K562 (cell line): ENCODE data around the gene TPD52L2. TPM values are rescaled to one million over a fixed set of nuclear protein-coding genes. Genes with fewer than 3 reads are reported as not detected.

ENCODE experiments used
- CBFA2T3 ChIP-seq: fragments of 450-650 bp; IDR thresholded peaks from 2 replicates; pipeline ENCODE4 v1.6.1; 2017
- CBX2 ChIP-seq: fragments of 200-600 bp; sonication (generic); IDR thresholded peaks from one replicate; pipeline ENCODE4 v1.6.1; 2012; ENCODE audit warnings: mild to moderate bottlenecking, low read length, inconsistent platforms; ENCODE audit not compliant: insufficient read depth, poor library complexity, severe bottlenecking
- CBX8 ChIP-seq: fragments of 200-600 bp; sonication (generic); IDR thresholded peaks from 2 replicates; pipeline ENCODE4 v1.6.1; 2012; ENCODE audit warnings: borderline replicate concordance, mixed run types, low read depth, mild to moderate bottlenecking, moderate library complexity, mixed read lengths, low read length, control low read depth, inconsistent platforms; ENCODE audit not compliant: poor library complexity, severe bottlenecking; ENCODE audit errors: extremely low read depth
- GABPB2 ChIP-seq: fragments of 250-450 bp; sonication (Bioruptor Pico); conservative IDR thresholded peaks from 2 replicates; pipeline ENCODE4 v1.5.1; 2021; ENCODE audit warnings: mild to moderate bottlenecking
- GATA2 ChIP-seq: sonication (generic); formaldehyde crosslinking; IDR thresholded peaks from 2 replicates; pipeline ENCODE4 v1.4.0; 2020; ENCODE audit warnings: mild to moderate bottlenecking, missing genetic modification reagents
- HOXB6 ChIP-seq: fragments of 250-450 bp; sonication (Bioruptor Pico); IDR thresholded peaks from 2 replicates; pipeline ENCODE4 v1.5.1; 2022; ENCODE audit warnings: mild to moderate bottlenecking, borderline replicate concordance
- KAT8 ChIP-seq: fragments of 450-650 bp; IDR thresholded peaks from 2 replicates; pipeline ENCODE4 v1.6.1; 2016; ENCODE audit warnings: low read depth, mild to moderate bottlenecking
- KDM2B ChIP-seq: fragments of 250-450 bp; sonication (Bioruptor Pico); IDR thresholded peaks from 2 replicates; pipeline ENCODE4 v1.8.0; 2021; ENCODE audit warnings: mild to moderate bottlenecking, moderate library complexity
- MAFG ChIP-seq: fragments of 450-650 bp; conservative IDR thresholded peaks from 2 replicates; pipeline ENCODE4 v1.6.1; 2016; ENCODE audit warnings: missing genetic modification characterization, missing compliant biosample characterization
- NR2C2 ChIP-seq, 2 experiments: fragments of 200-800 bp in 1 of 2; sonication (Bioruptor generic) in 1 of 2; sonication (generic) in 1 of 2; formaldehyde crosslinking in 1 of 2; IDR thresholded peaks; 2 replicates each; pipeline versions ENCODE4 v1.6.1 to v1.8.0; 2016 to 2022; ENCODE audit warnings: mild to moderate bottlenecking in 1 of 2, missing compliant biosample characterization in 1 of 2, missing genetic modification characterization in 1 of 2, missing genetic modification reagents in 1 of 2
- POLR2A ChIP-seq: fragments of 450-650 bp; conservative IDR thresholded peaks from 2 replicates; pipeline ENCODE4 v1.6.1; 2016
- RCOR1 ChIP-seq, 2 experiments: IDR thresholded peaks; 2 replicates each; pipeline ENCODE4 v1.6.1; 2012; ENCODE audit warnings: low read depth in 2 of 2, low read length in 2 of 2, borderline replicate concordance in 1 of 2, improper control_type of control experiment in 1 of 2
- SUPT5H ChIP-seq: fragments of 450-650 bp; IDR thresholded peaks from 2 replicates; pipeline ENCODE4 v1.6.1; 2016
- TEAD4 ChIP-seq, 2 experiments: sonication (generic) in 1 of 2; formaldehyde crosslinking in 1 of 2; IDR thresholded peaks; 2 replicates each; pipeline versions ENCODE4 v1.6.1 to v1.8.0; 2012 to 2022; ENCODE audit warnings: borderline replicate concordance in 1 of 2, inconsistent platforms in 1 of 2, low read length in 1 of 2, mild to moderate bottlenecking in 1 of 2, missing genetic modification reagents in 1 of 2
- XRCC5 ChIP-seq: fragments of 200-400 bp; formaldehyde crosslinking; IDR thresholded peaks from 2 replicates; pipeline ENCODE4 v1.6.1; 2017; ENCODE audit warnings: low read depth, mild to moderate bottlenecking, low read length
- ZBTB8A ChIP-seq: fragments of 450-650 bp; IDR thresholded peaks from 2 replicates; pipeline ENCODE4 v1.6.1; 2018; ENCODE audit warnings: mild to moderate bottlenecking, moderate library complexity; ENCODE audit not compliant: partially characterized antibody
- ZC3H8 ChIP-seq: fragments of 450-650 bp; IDR thresholded peaks from 2 replicates; pipeline ENCODE4 v1.6.1; 2017
- polyA plus RNA-seq, 8 experiments: library from polyadenylated mRNA; depleted of rRNA in 4 of 8; stranded (reverse) in 5 of 8; unstranded in 3 of 8; fragments of >200 nt; fragmentation: Nextera tagmentation in 2 of 8; fragmentation: Illumina TruSeq in 1 of 8; extraction: Ambion mirVana in 2 of 8; extraction: Trizol in 1 of 8; gene quantifications; 2 replicates each; pipeline versions ENCODE4 v1.2.1 to v1.2.3, GENCODE V29; 2011 to 2014; ENCODE audit warnings: inconsistent platforms in 1 of 8, missing spikeins in 1 of 8
- total RNA-seq, 7 experiments: library from RNA; depleted of rRNA in 6 of 7; stranded (reverse); fragments of >200 nt in 6 of 7; fragmentation: Illumina TruSeq in 2 of 7; extraction: Trizol in 2 of 7; gene quantifications; 2 replicates each; pipeline versions ENCODE4 v1.2.1 to v1.2.3, GENCODE V29; 2011 to 2021; ENCODE audit warnings: low replicate concordance in 1 of 7
- TF ChIP-seq, protein P1 (sequence below): fragments of 450-650 bp; formaldehyde crosslinking; IDR thresholded peaks from 2 replicates; pipeline ENCODE4 v1.4.0; 2020; ENCODE audit warnings: mild to moderate bottlenecking
- TF ChIP-seq, protein P2 (sequence below): fragments of 250-450 bp; sonication (Bioruptor Pico); IDR thresholded peaks from 2 replicates; pipeline ENCODE4 v1.8.0; 2022; ENCODE audit warnings: moderate library complexity, mild to moderate bottlenecking, inconsistent platforms
- TF ChIP-seq, protein P3 (sequence below): IDR thresholded peaks from 2 replicates; pipeline ENCODE4 v1.6.1; 2011; ENCODE audit warnings: borderline replicate concordance, low read depth, mild to moderate bottlenecking, moderate library complexity, low read length; ENCODE audit not compliant: insufficient read depth, poor library complexity, severe bottlenecking

The TPD52L2 gene
- total and polyA plus RNA-seq, 9 of the 15 experiments (the other 6 are each of a cell fraction or from before 2014, with no cell fraction given) = 1.9 to 117 (median 74.6) TPM

DNA sequence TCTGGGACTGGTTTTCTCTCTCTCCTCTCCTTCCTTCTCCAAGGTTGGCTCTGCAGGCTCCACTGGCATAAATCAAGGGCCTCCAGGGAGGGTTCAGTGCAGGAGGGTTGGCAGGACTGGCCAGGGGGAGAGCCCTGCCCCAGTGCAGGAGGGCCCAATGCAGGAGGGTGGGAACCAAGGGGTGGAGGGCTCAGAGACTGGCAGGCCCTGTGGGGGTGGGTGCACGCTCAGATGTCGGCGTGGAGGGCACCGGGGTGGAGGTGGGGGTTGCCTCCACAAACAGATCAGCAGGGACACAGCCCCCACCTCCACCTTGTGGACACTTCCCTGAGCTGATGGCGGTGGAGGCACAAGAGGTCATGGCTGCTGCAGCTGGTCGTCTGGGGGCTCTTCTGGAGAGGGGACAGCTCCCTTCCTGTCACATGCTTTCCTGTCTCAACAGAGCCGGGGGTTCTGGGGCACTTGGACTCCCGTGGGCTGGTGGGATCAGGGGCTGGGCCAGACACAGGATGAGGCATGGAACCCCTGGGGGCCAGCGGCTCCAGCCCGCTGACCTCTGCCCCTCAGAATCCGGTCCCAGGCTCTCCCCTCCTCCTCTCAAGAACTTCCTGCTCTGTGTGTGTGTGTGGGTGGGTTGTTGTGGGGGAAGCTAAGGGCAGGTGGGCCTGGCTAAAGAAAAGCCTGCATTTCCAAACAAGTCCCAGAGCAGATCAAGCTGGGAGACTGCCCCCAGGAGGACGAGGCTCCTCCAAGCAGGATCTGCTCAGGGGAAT is 6.5 kb upstream of the TPD52L2 start (continued):
- no peak; the same call in 1 of the 2 replicates for TF ChIP-seq TEAD4 (IDR thresholded peaks at IDR 0.05; ENCODE audit: low read length)
- no peak for TF ChIP-seq TEAD4 (CRISPR knock-in tag; IDR thresholded peaks at IDR 0.05; ENCODE audit: borderline replicate concordance)
- TF ChIP-seq, protein P1, sequence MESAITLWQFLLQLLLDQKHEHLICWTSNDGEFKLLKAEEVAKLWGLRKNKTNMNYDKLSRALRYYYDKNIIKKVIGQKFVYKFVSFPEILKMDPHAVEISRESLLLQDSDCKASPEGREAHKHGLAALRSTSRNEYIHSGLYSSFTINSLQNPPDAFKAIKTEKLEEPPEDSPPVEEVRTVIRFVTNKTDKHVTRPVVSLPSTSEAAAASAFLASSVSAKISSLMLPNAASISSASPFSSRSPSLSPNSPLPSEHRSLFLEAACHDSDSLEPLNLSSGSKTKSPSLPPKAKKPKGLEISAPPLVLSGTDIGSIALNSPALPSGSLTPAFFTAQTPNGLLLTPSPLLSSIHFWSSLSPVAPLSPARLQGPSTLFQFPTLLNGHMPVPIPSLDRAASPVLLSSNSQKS (CRISPR knock-in tag) = no peak
- no peak for TF ChIP-seq KDM2B (CRISPR knock-in tag)
- TF ChIP-seq, protein P2, sequence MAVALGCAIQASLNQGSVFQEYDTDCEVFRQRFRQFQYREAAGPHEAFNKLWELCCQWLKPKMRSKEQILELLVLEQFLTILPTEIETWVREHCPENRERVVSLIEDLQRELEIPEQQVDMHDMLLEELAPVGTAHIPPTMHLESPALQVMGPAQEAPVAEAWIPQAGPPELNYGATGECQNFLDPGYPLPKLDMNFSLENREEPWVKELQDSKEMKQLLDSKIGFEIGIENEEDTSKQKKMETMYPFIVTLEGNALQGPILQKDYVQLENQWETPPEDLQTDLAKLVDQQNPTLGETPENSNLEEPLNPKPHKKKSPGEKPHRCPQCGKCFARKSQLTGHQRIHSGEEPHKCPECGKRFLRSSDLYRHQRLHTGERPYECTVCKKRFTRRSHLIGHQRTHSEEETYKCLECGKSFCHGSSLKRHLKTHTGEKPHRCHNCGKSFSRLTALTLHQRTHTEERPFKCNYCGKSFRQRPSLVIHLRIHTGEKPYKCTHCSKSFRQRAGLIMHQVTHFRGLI (CRISPR knock-in tag) = no peak
- no peak for TF ChIP-seq GABPB2 (CRISPR knock-in tag)
- TF ChIP-seq, protein P3, sequence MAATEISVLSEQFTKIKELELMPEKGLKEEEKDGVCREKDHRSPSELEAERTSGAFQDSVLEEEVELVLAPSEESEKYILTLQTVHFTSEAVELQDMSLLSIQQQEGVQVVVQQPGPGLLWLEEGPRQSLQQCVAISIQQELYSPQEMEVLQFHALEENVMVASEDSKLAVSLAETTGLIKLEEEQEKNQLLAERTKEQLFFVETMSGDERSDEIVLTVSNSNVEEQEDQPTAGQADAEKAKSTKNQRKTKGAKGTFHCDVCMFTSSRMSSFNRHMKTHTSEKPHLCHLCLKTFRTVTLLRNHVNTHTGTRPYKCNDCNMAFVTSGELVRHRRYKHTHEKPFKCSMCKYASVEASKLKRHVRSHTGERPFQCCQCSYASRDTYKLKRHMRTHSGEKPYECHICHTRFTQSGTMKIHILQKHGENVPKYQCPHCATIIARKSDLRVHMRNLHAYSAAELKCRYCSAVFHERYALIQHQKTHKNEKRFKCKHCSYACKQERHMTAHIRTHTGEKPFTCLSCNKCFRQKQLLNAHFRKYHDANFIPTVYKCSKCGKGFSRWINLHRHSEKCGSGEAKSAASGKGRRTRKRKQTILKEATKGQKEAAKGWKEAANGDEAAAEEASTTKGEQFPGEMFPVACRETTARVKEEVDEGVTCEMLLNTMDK = no peak
- TF ChIP-seq CBFA2T3 = peak; percentile 26
- no peak for TF ChIP-seq MAFG (tag)
- no peak for TF ChIP-seq ZBTB8A
- peak; percentile 21; the same call in 1 of the 2 replicates for TF ChIP-seq POLR2A
- no peak; the same call in 1 of the 2 replicates for TF ChIP-seq NR2C2 (CRISPR knock-in tag; IDR thresholded peaks at IDR 0.05)
- TF ChIP-seq NR2C2 (tag; IDR thresholded peaks at IDR 0.05) = peak; percentile 24; the same call in 1 of the 2 replicates
- TF ChIP-seq XRCC5 = peak; percentile 69; the same call in 1 of the 2 replicates
- no peak for TF ChIP-seq RCOR1 (IDR thresholded peaks at IDR 0.05; ENCODE audit: borderline replicate concordance in 1 of 2, low read depth in 2 of 2, low read length in 2 of 2)
- TF ChIP-seq ZC3H8 = no peak
- TF ChIP-seq GATA2 (CRISPR knock-in tag) = no peak
- no peak for TF ChIP-seq HOXB6 (CRISPR knock-in tag)
- TF ChIP-seq KAT8 = no peak
- no peak for TF ChIP-seq CBX8
- TF ChIP-seq CBX2 = no peak
- TF ChIP-seq SUPT5H = 0 out of 2 replicates have a peak, but pooled peaks have one; percentile 20
